WERI-Rb-1 (cell line): ENCODE measurements around the gene CIZ1.
"Not testable (repeated sequence)": the region's sequence is repeated elsewhere in the genome, so short reads cannot be mapped to it uniquely, and the experiment has no call there.

Experiments
- DNase-seq: peaks from one replicate; pipeline ENCODE4 v3.0.0-alpha.2; 2020
- H3K27ac ChIP-seq: fragments of 250-450 bp; sonication (Bioruptor Pico); 2 replicates; pipeline ENCODE4 v1.5.1; 2020; ENCODE audit warnings: mild to moderate bottlenecking, moderate library complexity
- H3K27me3 ChIP-seq: fragments of 250-450 bp; sonication (Bioruptor Pico); 2 replicates; pipeline ENCODE4 v1.5.1; 2021; ENCODE audit warnings: mild to moderate bottlenecking, low read depth, moderate library complexity; ENCODE audit not compliant: insufficient read depth, severe bottlenecking
- H3K36me3 ChIP-seq: fragments of 250-450 bp; sonication (Bioruptor Pico); 2 replicates; pipeline ENCODE4 v1.5.1; 2020; ENCODE audit warnings: mild to moderate bottlenecking, moderate library complexity
- H3K4me3 ChIP-seq: 2 replicates; pipeline ENCODE4 v1.5.1; 2011; ENCODE audit warnings: low read depth, mild to moderate bottlenecking, control low read depth, low read length
- H3K9me3 ChIP-seq: fragments of 250-450 bp; sonication (Bioruptor Pico); 2 replicates; pipeline ENCODE4 v1.5.1; 2021; ENCODE audit warnings: mild to moderate bottlenecking, moderate library complexity; ENCODE audit not compliant: severe bottlenecking
- CTCF ChIP-seq: IDR thresholded peaks from 2 replicates; pipeline ENCODE4 v1.5.1; 2011; ENCODE audit warnings: low read depth, mild to moderate bottlenecking, control low read depth, inconsistent platforms, low read length

CIZ1 gene

GRCh38 chr9:128185979-128186965, 5.1 kb downstream of the CIZ1 start:
- H3K27ac ChIP-seq = no peak overlapping the region
- H3K9me3 ChIP-seq = no peaks in the 10 kb centered on the region
- no peak overlapping the region for H3K4me3 ChIP-seq
- no peak for TF ChIP-seq CTCF
- peaks cover 77% of the 10 kb centered on the region for H3K36me3 ChIP-seq
- H3K27me3 ChIP-seq = no peaks in the 10 kb centered on the region
- DNase-seq = no peak

GRCh38 chr9:128182893-128183588, 8.3 kb downstream of the CIZ1 start:
- peaks cover 85% of the 10 kb centered on the region for H3K36me3 ChIP-seq
- H3K9me3 ChIP-seq = peaks cover 5% of the 10 kb centered on the region
- no peaks in the 10 kb centered on the region for H3K27me3 ChIP-seq
- TF ChIP-seq CTCF = no peak
- no peak overlapping the region for H3K27ac ChIP-seq
- no peak overlapping the region for H3K4me3 ChIP-seq
- no peak for DNase-seq

- H3K27me3 ChIP-seq, H3K9me3 ChIP-seq, H3K4me3 ChIP-seq: not testable (repeated sequence)
- Histone ChIP-seq H3K36me3 (peaks cover 91% of the 10 kb centered on the region), H3K27ac (peak overlapping the region; percentile 36)
- TF ChIP-seq CTCF = peak; percentile 67
- peak; percentile 91 for DNase-seq
These were observed 9.9 kb downstream of the CIZ1 start for GRCh38 chr9:128181480-128181879.

- H3K27ac ChIP-seq = no peak overlapping the region
- peaks cover 93% of the 10 kb centered on the region for H3K36me3 ChIP-seq
- H3K27me3 ChIP-seq = no peaks in the 10 kb centered on the region
- no peak overlapping the region for H3K4me3 ChIP-seq
- H3K9me3 ChIP-seq = peaks cover 5% of the 10 kb centered on the region
- DNase-seq = no peak
- TF ChIP-seq CTCF = no peak
These were observed 10.9 kb downstream of the CIZ1 start for GRCh38 chr9:128180447-128180846.

- H3K36me3 ChIP-seq = peaks cover 93% of the 10 kb centered on the region
- H3K9me3 ChIP-seq = peaks cover 5% of the 10 kb centered on the region
- DNase-seq = no peak
- no peak for TF ChIP-seq CTCF
- H3K27me3 ChIP-seq = no peaks in the 10 kb centered on the region
- H3K27ac ChIP-seq = no peak overlapping the region
- no peak overlapping the region for H3K4me3 ChIP-seq
These were observed 11.4 kb downstream of the CIZ1 start for GRCh38 chr9:128180001-128180400.
